Hepatocyte (in vitro differentiated cells): ENCODE measurements around the gene SNRNP200.

ENCODE experiments used
- EZH2 ChIP-seq: fragments of 200-600 bp; sonication (generic); IDR thresholded peaks from 2 replicates; pipeline ENCODE4 v1.6.1; 2016; ENCODE audit warnings: antibody characterized with exemption, mild to moderate bottlenecking, borderline replicate concordance
- TF ChIP-seq, protein P1 (sequence below): fragments of 200-600 bp; sonication (generic); IDR thresholded peaks from 2 replicates; pipeline ENCODE4 v1.5.1; 2016; ENCODE audit warnings: antibody characterized with exemption, mild to moderate bottlenecking; ENCODE audit not compliant: poor library complexity

DNA sequence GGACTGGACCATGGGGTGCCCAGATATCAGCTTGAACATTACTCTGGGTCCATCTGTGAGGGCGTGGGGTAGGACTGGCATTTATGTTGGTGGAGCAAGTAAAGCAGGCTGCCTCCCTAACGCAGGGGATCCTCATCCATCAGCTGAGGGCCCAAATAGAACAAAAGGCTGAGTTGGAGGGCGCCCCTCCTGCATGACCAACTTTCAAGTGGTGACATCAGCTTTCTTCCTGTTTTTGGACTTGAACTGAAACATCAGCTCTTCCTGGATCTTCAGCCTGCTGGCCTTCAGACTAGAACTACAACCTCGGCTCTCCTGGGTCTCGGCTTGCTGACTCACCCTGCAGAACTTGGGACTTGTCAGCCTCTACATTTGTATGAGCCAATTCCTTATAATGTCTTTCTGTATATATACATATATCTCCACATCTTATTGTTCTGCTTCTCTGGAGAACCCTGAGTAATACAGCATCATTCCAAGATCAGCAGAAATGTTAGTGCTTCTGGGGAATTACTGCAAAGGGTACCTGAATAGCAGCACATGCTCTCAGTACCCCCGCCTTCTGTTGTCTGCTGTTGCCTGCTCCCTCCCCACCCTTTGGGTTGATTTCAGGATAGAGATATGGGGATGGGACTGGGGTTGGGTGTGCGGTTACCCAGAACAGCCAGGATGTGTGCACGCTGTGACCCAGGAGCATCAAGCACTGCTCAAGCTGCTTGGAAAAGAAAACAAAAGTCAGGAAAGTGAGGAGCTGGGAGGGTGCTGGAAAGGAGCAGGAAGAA lies 59.5 kb downstream of the SNRNP200 start:
- TF ChIP-seq, protein P1, sequence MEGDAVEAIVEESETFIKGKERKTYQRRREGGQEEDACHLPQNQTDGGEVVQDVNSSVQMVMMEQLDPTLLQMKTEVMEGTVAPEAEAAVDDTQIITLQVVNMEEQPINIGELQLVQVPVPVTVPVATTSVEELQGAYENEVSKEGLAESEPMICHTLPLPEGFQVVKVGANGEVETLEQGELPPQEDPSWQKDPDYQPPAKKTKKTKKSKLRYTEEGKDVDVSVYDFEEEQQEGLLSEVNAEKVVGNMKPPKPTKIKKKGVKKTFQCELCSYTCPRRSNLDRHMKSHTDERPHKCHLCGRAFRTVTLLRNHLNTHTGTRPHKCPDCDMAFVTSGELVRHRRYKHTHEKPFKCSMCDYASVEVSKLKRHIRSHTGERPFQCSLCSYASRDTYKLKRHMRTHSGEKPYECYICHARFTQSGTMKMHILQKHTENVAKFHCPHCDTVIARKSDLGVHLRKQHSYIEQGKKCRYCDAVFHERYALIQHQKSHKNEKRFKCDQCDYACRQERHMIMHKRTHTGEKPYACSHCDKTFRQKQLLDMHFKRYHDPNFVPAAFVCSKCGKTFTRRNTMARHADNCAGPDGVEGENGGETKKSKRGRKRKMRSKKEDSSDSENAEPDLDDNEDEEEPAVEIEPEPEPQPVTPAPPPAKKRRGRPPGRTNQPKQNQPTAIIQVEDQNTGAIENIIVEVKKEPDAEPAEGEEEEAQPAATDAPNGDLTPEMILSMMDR = no peak
- no peak for TF ChIP-seq EZH2
